Endometrial microvascular endothelial cells (primary cell): ENCODE data around the gene OR52B6. TPM values are rescaled to one million over a fixed set of nuclear protein-coding genes. Genes with fewer than 3 reads are reported as not detected.
"Not testable (repeated sequence)": the region's sequence is repeated elsewhere in the genome, so short reads cannot be mapped to it uniquely, and the experiment has no call there.

Experiments used
- in situ Hi-C: cut with HindIII; loops from 2 replicates; pipeline ENCODE4 v1.10.0; 2017; ENCODE audit warnings: low sequenced_read_pairs, low pct_unique_long_range_greater_than_20kb; ENCODE audit errors: inconsistent ontology term
- total RNA-seq: library from RNA; depleted of rRNA; stranded (reverse); fragments of >200 nt; gene quantifications from one replicate; pipeline ENCODE4 v1.2.3, GENCODE V29; 2015; ENCODE audit errors: inconsistent ontology term

OR52B6 gene, protein sequence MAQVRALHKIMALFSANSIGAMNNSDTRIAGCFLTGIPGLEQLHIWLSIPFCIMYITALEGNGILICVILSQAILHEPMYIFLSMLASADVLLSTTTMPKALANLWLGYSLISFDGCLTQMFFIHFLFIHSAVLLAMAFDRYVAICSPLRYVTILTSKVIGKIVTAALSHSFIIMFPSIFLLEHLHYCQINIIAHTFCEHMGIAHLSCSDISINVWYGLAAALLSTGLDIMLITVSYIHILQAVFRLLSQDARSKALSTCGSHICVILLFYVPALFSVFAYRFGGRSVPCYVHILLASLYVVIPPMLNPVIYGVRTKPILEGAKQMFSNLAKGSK
- total RNA-seq = not detected

DNA sequence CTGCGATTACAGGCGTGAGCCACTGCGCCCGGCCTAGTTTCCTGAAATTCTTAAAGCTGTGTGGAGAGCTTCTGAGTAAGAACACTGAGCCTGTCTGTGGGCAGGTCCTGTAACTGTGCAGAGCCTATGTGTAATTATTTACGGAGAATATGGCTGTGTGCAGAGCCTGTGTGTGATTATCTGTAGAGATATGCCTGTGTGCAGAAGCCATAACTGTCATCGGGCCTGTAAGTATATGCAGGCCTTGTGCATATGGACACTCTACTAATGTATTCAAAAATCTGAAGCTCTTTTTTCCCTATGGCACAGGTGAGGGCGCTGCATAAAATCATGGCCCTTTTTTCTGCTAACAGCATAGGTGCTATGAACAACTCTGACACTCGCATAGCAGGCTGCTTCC is at the start of gene OR52B6:
Gene OR52B6 (plus strand): TSS at position 301 of the 400 bp plus-strand sequence. CDS start 0 bp downstream, at position 301.
- in situ Hi-C loops = no loop called here

DNA sequence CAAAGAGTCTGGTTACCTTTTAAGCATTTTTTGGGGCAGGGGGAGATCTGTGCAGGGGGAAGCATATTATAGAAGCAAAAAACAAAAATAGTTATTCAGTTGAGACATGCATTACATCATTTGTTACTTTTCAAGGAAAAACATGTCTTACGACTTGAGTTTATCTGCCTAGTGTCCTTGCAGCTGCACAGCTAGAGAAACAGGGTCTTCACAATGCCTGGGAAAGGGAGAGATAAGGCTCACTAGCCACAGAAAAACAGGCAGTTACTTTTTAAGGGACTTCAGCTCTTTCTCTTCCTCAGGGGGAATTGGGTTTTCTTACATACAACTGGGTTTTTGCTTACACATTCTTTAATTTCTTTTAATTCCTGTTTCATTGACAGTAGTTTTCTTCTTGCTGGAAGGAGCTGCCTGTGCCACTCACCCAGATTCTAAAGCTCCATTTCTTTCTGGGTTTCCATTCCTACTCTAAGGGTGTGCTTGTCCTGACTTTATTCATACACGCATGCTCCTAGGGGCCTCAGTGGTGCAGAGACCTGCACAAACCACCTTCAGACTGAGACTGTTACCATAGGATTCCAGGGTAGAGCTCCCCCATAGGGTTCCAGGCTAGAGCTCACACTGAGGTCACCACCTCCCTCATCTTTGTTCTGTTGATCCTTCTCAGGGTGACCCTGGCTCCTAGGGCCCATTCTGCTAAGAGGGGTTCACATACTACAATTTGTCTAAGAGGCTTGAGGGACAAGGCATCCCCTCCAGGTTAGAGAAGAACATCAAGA is 49.4 kb upstream of the OR52B6 start:
- in situ Hi-C loops = no loop called here

DNA sequence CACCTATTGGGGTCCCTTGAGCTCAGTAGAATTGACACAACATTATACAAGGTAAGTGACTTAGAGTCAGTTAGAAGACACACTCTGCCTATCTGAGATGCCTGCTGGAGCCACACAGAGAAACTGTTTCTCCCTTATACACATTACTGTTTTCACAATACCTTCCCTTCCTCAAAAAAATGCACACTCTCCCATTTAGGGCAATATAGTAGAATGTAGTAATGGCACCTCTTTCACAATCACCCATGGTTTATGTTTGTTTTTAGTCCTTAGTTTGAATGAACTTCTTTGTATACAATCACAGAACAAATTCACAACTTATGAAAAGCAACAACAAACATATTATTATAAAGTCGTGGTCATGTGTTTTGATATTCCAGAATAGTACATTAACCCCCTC is 46.6 kb upstream of the OR52B6 start:
- in situ Hi-C loops = no loop called here

DNA sequence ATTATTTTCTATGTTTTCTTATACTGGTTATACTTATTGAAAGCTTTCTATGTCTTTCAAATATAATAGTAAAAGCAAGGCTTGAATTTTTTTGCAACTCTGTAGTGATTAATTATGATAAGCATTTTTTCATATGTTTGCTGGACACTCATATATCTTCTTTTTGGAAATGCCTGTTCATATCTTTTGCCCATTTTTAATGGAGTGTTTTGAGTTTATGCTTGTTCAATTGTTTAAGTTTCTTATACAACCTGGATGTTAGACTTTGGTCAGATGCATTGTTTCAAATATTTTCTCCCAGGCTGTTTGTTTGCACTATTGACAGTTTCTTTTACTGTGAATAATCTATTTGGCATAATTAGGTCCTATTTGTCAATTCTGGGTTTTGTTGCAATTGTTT is 44.2 kb upstream of the OR52B6 start:
- in situ Hi-C loops = no loop called here

DNA sequence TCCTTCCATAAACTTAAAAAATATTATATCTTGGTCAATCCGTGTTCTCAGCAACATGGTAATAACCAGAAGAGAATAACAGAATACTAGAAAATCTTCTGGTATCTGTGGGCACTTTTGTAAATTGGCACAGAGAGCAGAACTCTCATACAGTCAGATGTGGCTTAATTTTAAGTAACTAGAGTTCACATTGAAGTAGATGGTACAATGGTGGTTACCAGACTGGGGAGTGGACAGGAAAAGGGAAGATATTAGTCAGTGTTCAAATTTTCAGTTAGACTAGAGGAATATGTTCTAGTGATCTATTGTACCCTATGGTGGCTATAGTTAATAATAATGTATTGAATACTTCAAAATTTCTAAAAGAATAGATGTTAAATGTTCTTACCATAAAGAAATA is 39.2 kb upstream of the OR52B6 start:
- in situ Hi-C loops = no loop called here

DNA sequence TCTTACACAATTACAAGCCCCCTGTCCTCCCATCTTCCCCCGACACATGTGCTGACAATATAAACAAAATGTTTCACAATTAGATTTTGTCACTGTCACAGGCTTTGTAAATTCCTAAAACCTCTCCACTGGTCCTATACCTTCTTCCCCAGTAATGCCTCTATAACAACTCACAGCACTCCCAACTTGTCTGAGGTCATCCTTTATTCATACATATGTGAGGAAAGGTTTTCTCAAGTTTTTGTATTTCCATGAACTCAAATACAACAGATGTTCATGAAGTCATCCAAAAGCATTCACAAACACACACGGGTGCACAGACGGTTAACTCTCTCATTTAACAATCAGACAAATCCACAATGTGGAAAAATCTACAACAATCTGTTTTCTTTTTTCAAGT is 34.2 kb upstream of the OR52B6 start:
- in situ Hi-C loops = no loop called here

DNA sequence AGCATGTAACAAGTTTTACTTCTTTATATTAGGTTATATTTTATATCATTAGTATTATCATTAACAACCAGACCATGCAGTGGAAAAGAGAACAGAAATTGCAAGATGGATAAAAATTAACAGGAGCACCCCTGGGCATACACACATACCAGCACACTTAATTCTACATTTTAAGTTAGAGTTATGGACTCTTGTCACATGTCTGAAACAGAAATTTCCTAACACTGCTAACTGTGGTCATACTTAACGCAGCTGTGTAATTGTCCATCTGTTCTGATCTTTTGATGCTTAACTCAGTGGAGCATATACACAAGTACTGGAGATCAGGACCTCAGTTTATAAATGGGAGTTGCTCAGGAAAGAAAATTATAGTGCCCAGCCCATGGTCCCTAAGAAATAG is 32.7 kb upstream of the OR52B6 start:
- in situ Hi-C loops = no loop called here

DNA sequence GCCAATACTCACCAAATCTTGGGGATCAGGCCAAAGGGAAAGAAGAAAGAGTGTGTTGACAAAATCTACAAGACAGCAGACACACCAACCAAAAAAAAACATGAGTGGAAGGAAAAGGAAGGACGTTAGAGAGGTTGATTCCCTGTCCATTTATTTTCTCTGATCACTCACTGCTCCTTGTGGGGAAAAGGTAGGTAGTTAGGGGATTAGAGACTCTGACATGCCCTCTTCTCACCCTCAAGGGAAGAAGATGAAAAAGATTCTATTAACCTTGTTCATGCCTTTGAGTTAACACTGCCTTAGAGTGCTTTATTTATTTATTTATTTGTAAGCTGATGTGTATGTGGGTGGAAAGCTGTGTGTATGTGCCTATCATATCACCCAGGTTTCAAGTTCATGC is 32.2 kb upstream of the OR52B6 start, which contains the start of gene OR52H1:
Gene OR52H1 (minus strand): TSS at position 101 of the 400 bp plus-strand sequence. CDS start 3,035 bp downstream, outside the sequence.
- in situ Hi-C loops = no loop called here

DNA sequence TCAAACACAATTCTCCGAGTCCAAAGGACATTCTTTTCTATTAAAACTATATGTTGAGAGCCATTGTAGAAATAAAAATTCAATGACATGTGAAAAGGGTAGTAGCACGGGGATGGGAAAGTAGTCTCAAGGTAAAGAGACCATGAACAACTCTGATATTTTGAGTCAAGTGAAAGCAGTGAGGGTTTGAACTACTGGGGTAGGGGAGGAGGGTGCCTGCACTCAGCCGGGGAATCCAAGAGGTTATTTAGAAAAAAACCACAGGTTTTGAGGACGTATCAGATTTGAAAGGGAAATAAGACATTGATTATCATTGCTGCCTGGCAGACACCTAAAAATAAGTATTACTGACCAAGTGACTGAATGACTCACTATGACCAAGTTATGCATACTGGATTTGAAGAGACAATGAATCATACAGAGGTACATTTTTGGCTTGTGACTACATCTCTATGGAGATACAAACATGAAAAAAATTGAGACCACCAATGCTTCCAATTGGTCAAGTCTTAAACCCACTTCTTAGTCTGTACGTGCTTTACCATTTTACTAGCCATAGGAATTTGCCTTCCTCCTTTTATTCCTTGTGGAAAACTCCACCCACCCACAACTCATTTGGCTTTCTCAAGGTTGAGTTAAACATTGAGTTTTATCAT is 30.1 kb upstream of the OR52B6 start:
- in situ Hi-C loops = no loop called here

DNA sequence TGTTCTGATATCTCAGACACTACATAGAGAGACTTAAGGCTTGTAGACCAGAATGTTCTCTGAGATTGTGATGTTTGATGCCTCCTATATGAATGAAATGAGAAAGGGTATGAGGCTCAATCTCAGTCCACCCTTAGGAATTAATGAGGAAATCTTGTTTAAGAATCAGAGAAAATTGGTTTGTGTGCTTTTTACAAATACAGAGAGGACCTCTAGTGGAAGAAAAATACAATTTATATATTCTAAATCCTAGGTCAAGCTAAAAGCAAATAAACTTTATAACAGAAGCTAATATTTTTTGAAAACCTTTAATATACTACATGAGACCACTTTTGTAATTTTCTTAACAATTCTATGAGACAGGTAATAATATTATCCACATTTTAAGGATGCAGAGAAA is 27.3 kb upstream of the OR52B6 start:
- in situ Hi-C loops = no loop called here

DNA sequence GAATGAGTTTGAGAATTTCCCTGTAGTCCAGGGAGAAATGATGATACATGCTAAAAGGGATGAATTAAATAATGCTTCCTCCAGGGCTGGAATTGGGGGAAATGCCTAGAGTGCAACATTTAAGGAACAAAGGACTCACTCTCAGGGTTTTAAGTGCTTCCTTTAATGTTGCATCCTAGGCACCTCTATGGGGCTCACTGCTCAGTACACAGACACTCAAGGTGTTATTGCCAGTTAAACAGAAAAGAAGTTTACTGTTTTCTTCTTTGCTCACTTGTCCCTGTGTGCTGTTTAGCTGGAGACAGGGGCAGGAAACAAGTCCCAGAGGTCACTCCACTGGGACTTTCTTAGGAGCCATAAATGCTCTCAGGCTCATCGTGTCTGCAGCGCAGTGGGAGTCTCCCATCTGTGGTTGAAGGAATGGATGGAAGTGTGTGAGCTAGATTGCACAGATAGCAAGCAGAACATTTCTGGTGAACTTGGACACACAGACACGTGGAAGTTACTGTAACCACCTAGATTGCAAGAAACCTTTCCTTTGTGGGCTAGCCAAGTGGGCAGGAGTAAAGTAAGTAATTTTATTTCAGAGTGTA is 24.0 kb upstream of the OR52B6 start:
- in situ Hi-C loops = no loop called here

DNA sequence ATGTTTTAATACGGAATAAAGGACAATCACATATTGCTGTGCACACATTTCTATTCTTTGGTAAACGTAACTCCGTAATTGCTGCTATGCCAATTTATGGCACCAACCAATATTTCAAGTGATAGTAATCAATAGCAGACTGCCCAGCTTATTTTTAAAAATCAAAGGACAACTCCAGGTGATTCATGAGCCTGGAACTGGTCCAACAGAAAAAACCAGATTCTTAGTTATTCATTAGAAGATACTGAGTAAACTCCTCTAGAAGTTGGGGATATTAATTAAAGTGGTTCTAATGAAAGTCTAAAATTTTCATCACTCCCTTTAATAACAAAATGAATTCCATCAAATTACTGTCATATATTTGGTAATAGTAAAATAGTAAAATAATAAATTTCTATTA is 22.9 kb upstream of the OR52B6 start:
- in situ Hi-C loops = no loop called here

DNA sequence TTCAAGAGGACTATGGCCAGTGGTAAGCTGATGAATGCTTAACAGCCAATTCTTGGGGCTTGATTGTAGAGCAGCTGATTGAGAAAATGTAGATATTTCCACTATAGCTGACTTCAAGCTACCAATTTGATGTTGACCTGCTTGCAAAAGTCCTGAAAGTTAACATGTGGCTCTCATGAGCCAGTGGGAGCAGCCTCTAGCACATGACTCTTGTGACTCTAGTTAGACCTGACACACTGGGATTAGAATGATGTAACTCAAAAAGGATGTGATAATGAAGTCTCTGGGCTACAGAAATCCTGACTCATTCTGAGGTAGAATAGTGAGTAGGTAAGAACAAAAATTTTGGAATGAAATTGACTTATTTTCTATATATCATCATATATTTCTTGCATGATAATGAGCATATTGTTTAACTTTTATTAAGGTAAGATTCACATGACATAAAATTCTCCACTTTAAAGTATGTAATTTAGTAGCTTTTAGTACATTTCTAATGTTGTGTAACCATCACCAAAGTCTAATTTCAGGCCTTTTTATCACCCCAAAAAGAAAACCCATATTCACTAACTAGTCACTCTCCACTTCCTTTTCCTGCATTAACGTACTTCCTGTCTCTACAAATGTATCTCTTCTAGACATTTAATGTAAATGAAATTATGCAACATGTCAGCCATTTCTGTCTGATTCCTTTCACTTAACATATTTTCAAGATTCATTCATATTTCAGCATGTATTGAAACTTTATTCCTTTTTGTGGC is 16.2 kb upstream of the OR52B6 start:
- in situ Hi-C loops = no loop called here

DNA sequence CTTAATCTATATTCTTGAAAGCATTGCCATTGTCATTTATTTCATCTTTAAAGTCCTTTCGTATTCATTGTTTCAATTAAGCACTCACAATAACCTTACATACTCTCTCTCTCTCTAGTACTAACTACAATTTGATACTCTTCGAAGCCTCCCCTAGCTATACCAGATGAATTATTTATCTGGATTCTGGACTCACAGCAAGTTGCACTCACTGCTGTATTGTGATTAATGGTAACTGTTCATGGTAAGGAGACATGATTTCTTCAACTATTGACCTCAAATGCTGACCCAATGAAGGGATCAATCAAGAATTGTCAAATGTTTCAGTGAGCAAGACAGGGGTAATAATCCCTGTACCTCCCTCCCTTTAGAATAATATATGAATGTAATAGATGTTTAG is 6.0 kb upstream of the OR52B6 start:
- in situ Hi-C loops = no loop called here

DNA sequence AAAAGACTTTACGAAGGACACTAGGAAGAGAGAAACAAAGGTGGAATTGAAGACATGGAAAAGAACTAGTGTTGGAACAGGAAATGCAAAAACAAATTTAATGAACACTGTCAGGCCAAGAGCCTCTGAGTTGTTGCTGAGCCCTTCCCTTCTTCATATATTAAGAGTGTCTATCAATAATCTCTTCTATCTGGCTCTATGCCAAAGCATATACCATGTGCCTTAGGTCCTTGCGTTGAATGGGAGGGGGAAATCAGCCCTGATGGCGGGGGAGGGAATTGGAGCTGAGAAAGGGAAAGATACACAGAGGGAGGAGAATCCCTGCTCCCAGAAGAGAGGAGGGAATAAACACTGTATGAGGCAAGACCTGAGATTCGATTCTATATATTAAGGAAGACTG is 5.5 kb upstream of the OR52B6 start:
- in situ Hi-C loops = no loop called here

DNA sequence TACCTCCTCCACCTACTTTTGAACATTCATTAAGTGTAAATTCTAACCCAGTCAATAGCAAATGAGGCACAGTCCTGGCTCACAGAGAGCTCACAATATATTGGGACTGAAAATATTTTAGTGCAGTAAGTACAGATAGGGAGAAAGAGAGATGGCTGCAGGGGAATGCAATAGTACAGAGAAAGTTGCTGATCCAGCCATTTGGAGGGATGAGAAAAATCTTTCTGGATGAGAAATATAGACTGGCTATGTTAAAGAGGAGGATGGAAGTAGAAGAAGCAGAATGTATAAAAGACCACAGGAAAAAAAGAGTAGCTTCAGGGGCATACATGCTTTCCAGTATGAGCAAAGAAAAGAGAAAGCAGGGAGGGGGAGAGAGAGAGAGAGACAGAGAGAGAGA is 3.6 kb upstream of the OR52B6 start:
- in situ Hi-C loops = no loop called here

DNA sequence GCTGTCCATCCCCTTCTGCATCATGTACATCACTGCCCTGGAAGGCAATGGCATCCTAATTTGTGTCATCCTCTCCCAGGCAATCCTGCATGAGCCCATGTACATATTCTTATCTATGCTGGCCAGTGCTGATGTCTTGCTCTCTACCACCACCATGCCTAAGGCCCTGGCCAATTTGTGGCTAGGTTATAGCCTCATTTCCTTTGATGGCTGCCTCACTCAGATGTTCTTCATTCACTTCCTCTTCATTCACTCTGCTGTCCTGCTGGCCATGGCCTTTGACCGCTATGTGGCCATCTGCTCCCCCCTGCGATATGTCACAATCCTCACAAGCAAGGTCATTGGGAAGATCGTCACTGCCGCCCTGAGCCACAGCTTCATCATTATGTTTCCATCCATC is 337 bp downstream of the OR52B6 start:
- in situ Hi-C loops = no loop called here

DNA sequence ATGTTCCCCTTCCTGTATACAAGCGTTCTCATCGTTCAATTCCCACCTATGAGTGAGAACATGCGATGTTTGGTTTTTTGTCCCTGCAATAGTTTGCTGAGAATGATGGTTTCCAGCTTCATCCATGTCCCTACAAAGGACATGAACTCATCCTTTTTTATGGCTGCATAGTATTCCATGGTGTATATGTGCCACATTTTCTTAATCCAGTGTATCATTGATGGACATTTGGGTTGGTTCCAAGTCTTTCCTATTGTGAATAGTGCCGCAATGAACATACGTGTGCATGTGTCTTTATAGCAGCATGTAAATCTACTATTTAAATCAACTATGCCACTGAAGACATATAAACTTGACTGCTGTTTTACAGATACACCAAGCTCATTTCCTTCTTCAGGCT is 3.8 kb downstream of the OR52B6 start:
- in situ Hi-C loops = not testable (repeated sequence)

DNA sequence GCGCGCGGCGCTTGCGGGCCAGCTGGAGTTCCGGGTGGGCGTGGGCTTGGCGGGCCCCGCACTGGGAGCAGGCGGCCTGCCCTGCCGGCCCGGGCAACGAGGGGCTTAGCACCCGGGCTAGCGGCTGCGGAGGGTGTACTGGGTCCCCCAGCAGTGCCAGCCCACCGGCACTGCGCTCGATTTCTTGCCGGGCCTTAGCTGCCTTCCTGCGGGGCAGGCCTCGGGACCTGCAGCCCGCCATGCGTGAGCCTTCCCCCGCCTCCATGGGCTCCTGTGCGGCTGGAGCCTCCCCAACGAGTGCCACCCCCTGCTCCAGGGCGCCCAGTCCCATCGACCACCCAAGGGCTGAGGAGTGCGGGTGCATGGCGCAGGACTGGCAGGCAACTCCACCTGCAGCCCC is 9.2 kb downstream of the OR52B6 start:
- in situ Hi-C loops = not testable (repeated sequence)
